Stimulated activated CD4-positive, alpha-beta T cell treated with anti-CD3 and anti-CD28 coated beads, Interleukin-2, amount 100 ng/mL, for 24 hours (primary cell): ENCODE data around the gene GAD2.

Experiments used
- DNase-seq, 2 donors: peaks; one replicate each; pipeline ENCODE4 v3.0.0-alpha.2; 2020

Gene GAD2

GRCh38 chr10:26216585-26217395 is at the start of gene GAD2:
Gene GAD2, plus strand, starts transcription at chr10:26216774. Its CDS starts 36 bp downstream, at chr10:26216810.
- peak in 1 of 2 donors; percentile 17 for DNase-seq

- no peak for DNase-seq
Measured at GRCh38 chr10:26169466-26169865, 47.1 kb upstream of the GAD2 start.

DNA sequence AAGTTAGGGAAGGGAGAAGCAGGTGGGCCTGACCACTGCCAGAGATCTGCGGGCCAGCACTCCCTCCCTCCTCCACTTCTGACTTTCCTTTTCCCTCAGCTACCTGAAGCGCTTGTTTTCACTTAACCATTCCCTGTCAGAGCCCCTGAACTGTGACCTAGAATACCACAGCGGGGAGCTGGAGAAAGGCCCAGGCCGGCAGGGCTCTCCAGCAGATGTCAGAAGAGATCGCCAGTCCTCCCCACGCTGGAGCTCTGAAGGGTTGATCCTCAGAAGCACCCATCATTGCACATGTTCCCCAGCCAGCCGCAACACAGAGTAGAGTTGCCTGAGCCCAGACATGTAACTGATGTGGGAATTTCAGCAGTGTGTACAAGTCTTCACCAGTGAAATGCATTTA is 44.4 kb upstream of the GAD2 start:
- DNase-seq: no peak

DNA sequence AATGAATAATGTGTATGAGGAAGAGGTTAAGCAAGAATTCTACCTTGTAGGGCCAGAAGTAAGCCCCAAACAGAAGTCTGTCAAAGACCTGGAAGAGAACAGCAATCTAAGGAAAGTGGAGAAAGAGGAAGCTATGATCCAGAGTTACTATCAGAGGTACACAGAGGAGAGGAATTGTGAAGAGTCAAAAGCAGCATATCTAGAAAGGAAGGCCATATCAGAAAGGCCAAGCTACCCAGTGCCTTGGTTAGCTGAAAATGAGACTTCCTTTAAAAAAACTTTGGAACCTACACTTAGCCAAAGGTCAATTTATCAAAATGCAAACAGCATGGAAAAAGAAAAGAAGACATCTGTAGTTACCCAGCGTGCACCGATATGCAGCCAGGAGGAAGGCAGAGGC is 42.7 kb upstream of the GAD2 start:
- DNase-seq: no peak

DNA sequence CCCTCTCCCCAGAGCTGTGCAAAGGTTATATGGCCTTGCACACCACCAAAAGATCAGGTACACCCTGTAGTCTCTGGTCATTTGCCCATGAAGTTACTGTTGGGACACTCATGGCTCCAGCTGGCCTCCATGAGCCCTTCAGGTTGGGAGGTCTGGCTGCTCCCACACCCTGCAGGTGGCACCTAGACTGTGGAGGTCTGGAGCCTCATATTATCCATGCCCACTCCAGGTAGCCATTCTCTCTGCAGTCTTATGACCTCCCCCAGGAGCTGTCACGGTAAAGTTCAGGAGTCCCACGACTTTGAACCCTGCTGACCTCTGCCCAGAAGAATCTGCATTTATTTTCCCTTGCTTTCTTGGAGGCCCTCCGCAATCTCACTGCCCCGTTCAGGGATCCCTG is 39.2 kb upstream of the GAD2 start:
- DNase-seq: no peak

GRCh38 chr10:26194275-26194674 is 22.3 kb upstream of the GAD2 start:
- DNase-seq: no peak

GRCh38 chr10:26197248-26197647 is 19.3 kb upstream of the GAD2 start:
- DNase-seq: no peak

DNA sequence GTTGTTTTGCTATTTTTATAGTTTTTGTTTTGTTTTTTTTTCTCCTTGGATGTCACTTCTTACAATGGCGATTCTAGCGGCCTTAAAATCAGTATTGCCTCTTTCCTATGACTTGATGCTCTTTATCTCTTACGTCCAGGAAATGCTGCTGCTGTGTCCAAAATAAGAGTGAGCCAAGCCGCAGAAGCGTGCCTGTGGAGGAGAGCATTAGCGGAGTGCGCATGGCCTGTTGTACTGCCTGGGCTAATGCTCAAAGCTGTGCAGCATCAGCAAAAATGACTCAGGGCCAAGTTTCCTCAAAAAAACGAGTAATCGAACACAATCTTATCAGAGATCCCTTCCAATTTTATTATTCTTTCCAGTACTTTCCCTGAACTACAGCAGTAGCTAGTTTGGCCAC is 18.5 kb upstream of the GAD2 start:
- no peak for DNase-seq

DNA sequence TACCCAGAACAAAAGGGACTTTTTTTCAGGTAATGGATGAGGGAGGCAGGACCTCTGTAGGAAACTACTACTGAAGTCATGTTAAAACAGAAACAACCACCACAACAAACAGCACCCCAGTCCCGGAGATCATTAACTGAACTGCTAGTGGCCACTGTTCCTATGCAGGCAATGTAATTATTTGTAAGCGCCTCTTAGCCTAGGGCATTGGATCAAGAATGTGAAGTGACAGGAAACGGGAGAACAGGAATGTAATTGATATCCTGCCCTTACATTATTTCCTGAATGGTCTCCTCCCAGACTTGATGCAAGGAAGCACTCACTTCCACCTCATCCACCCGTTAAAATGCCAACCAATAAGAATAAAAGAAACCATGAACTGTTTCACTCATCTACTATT is 16.7 kb upstream of the GAD2 start:
- DNase-seq: no peak

DNA sequence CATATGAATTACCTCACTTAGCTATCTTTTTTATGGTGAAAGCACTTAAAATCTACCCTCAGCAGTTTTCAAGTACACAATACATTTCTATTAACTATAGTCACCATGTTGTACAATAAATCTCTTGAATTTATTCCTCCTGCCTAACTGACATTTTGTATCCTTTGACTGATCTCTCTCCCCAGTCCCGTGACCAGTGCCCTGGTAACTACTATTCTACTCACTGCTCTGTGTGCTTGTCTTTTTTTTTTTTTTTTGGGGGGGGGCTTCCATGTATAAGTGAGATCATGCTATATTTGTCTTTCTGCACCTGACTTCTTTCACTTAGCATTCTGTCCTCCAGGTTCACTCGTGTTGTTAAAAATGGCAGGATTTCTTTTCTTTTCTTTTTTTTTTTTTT is 11.4 kb upstream of the GAD2 start:
- DNase-seq: no peak

DNA sequence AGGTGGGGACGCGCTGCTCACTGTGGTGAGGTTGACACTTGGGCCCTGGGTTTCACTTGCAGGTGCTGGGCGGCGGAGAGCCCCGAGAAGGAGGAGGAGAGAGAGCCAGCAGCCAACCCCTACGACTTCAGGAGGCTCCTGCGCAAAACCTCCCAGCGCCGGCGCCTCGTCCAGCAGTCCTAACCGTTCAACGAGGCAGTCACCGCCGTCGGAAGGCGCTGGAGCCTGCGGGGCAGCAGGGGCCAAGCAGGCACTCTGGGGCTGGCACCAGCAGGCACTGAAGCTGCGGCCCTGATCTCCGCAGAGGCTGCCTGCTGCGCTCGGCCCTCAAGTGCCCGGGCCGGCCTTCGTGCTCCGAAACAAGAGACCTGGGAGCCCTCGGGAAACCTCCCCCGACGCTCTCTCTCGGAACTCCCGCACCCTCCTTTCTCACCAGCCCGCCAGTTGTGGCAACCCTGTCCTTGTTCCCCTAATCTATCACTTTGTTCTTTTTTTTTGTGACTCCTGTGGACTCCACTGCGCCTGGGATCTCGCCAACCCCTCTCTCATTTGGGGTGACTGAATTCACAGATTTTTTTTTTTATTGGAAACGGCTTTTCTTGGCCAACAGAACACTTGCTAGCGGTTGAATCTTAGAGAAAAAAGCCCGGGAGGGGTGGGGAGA is 4.7 kb upstream of the GAD2 start:
- no peak for DNase-seq

DNA sequence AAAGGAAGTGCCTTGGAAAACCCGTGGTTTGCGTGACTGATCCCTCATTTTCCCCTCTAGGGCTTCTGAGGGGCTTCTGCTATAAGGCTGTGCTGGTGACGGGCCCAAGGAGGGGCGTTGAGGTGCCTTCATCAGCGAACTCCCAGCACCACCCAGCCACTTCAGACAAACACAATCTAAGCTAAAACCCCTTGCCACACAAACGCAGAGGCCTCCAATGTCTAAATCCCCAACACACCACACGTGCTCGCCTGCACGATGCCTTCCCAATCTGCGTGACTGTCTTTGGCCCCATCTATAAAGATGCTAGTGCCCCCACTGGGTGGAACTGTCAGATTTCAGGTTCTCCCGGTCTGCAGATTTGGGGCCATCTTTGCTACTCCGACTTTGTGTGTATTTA is 4.1 kb upstream of the GAD2 start:
- DNase-seq: no peak

- DNase-seq: no peak
Measured at GRCh38 chr10:26213157-26213800, 3.3 kb upstream of the GAD2 start.

DNA sequence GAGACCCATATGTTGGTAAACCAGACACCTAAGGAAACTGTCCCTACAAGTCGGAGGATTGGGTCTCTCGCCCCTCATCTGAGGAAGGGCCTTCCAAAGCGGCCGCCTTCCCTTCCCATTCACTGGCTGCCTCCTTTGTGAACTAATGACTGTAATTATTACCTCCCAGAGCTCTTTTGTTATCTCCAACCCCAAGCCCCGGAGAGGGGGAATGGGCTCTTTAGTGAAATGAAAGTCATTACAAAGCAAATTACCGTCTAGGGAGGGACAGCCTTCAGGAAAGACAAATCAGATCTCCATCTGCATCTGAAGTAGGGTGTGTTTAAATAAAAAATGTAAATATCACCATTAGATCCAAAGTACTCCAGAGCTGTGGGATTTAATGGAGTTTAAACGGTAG is 2.6 kb upstream of the GAD2 start:
- no peak for DNase-seq

- no peak for DNase-seq
Measured at GRCh38 chr10:26214551-26215395, 1.8 kb upstream of the GAD2 start.

DNA sequence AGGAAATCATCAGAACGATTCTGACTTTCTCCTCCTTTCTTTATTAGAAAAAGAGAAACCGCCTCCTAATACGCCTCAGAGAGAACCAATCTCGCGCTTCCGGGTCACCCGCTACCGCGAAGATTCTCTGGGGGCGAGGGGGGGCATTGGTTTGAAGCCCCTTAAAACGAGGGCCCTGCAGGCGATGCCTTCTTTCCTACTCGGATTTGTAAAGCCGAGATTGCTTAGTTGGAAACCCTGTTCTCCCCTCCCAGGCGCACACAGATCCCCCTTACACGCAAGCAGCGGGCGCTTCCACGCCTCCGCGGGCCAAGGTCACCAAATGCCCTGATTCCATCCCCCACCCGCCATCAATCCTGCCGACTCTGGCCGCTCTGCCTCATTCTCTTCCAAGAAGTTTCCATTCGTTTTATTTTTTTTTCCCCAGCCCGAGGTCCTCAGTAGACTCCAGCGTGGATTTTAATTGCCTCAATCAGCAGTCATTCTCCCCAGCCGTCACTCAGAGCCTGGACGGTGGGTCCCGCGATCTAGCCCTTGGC is 1.1 kb upstream of the GAD2 start:
- DNase-seq: no peak

- peak; percentile 26 to 63 for DNase-seq
Measured at GRCh38 chr10:26215935-26216584, 514 bp upstream of the GAD2 start.

- peak in 1 of 2 donors; percentile 23 for DNase-seq
Measured at GRCh38 chr10:26217396-26218086, 967 bp downstream of the GAD2 start.

- no peak for DNase-seq
Measured at GRCh38 chr10:26219676-26220075, 3.1 kb downstream of the GAD2 start.

- DNase-seq: no peak
Measured at GRCh38 chr10:26220901-26221300, 4.3 kb downstream of the GAD2 start.

DNA sequence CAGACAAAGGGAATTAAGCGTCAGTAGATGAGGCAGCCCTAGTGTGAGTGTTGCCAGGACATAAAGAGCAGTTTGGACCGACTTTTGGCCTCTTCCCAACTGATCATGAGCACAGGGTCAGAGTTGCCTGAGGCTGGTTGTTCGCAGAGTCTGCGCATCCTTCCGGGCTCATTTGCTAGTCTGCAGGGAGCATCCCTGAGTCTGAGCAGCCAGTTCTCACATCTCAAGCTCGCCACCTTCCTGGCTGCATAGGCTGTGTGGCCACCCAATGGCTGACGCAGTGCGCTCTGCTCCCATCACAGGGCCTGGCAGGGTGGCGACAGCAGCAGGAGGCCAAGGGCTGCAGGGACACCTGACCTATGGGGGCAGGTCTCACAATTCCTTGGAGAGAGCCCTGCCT is 5.0 kb downstream of the GAD2 start:
- no peak for DNase-seq

DNA sequence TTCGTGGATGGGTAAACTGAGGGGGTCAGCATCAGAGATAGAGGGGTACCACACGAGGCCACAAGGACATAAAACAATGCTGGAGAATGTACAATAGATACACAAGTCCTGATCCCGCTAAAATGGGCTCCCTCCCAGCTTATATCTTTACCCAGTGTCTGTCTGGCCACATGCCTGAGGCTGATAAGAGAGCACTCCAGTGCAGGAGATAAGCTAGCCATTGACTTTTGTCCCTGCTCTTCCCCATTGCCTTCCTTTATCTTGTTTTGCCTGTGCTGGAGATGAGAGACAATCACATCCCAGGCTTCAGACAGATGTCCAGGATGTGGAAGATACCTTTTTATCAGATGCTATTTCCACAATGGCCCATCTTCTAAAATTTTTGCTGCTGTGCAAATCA is 6.0 kb downstream of the GAD2 start:
- DNase-seq: no peak
